ENCODE results near the gene MRPL12.
A peak's percentile ranks its signal among the peaks of the same experiment; 100 is the strongest.

GRCh38 chr17:81701288-81702071, 1.7 kb upstream of the MRPL12 start:
- peak; percentile 7 for TF ChIP-seq CTCF (IDR thresholded peaks at IDR 0.05; ENCODE audit: borderline replicate concordance, extremely low read depth, low read length, poor library complexity, severe bottlenecking)
- no peak for TF ChIP-seq EZH2 (IDR thresholded peaks at IDR 0.05; ENCODE audit: borderline replicate concordance, low read depth, low read length, severe bottlenecking)
